ENCODE data around the gene SMARCA2.

Gene SMARCA2

DNA sequence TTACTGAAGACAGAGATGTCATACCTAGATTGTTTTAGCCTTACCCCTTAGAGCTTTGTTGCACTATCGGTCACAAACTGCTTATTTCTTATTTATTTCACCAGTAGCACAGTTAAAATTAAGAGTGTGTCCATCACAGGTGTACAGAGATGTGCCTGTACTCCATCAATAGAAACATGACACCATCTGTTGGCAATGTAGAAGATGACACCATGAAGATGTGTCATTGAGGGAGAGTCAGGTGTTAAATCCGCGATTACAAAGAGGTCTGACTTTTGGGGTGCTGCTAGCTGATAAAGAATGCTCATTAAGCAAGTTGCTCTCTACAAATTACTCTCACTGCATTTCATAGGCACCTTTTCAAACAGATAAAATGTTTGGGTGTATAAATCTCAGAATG, 164.4 kb downstream of the SMARCA2 start:
- DNase-seq = no peak

GRCh38 chr9:2180154-2180553, 165.0 kb downstream of the SMARCA2 start:
- no peak for DNase-seq

- DNase-seq = no peak
These were observed 165.6 kb downstream of the SMARCA2 start for GRCh38 chr9:2180704-2181103.

GRCh38 chr9:2181792-2182191, 166.6 kb downstream of the SMARCA2 start:
- DNase-seq = no peak

- DNase-seq = no peak
These were observed 175.9 kb downstream of the SMARCA2 start for GRCh38 chr9:2190939-2191608.

GRCh38 chr9:2191609-2191972, 176.4 kb downstream of the SMARCA2 start:
- no peak for DNase-seq

GRCh38 chr9:2192356-2192979, 177.3 kb downstream of the SMARCA2 start:
- DNase-seq = no peak

GRCh38 chr9:2193552-2193951, 178.4 kb downstream of the SMARCA2 start:
- no peak for DNase-seq

- DNase-seq = no peak
These were observed 180.1 kb downstream of the SMARCA2 start for GRCh38 chr9:2195211-2195610.

- DNase-seq = no peak
These were observed 181.6 kb downstream of the SMARCA2 start for GRCh38 chr9:2196757-2197156.

- no peak for DNase-seq
These were observed 183.9 kb downstream of the SMARCA2 start for GRCh38 chr9:2198956-2199635.

DNA sequence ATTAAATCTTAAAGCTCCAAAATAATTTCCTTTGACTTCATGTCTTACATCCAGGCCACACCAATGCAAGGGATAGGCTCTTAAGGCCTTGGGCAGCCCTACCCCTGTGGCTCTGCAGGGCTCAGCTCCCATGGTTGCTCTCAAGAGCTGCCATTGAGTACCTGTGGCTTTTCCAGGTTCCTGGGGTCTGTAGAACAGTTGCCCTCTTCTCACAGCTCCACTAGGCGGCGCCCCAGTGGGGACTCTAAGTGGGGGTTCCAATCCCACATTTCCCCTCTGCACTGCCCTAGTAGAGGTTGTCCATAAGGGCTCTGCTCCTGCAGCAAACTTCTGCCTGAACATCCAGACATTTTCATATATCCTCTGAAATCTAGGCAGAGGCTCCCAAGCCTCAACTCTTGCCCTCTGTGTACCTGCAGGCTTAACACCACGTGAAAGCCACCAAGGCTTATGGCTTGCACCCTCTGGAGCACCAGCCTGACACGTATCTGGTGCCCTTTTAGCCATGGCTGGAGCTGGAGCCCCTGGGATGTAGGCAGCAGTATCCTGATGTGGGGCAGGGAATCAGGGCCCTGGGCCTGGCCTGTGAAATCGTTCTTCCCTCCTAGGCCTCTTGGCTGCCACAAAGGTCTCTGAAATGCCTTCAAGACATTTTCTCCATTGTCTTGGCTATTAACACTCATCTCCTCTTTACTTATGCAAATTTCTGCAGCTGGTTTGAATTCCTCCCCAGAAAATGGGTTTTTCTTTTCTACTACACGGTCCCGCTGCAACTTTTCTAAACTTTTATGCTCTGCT, 185.1 kb downstream of the SMARCA2 start:
- DNase-seq = no peak

DNA sequence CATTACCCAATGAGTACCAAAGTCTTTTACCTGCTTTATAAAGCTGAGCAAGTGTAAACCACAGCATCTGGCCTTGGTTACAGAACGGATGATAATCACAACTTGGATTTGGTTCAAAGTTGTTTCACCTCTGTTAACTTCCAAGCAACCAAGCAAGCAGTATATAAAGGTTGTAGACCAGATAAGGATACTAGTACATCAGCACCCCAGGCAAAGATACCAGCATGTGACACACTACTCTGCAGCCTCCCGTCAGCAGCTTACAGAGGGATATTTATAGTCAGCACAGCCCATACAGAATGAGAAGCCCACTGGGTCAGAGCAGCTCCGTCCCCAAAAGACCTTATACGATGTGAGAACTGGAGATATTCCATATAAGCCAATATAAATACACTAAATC, 193.3 kb downstream of the SMARCA2 start:
- DNase-seq = no peak

- no peak for DNase-seq
These were observed 193.8 kb downstream of the SMARCA2 start for GRCh38 chr9:2208991-2209390.

GRCh38 chr9:2209400-2209799, 194.3 kb downstream of the SMARCA2 start:
- DNase-seq = no peak

- DNase-seq = no peak
These were observed 195.1 kb downstream of the SMARCA2 start for GRCh38 chr9:2210201-2210600.

DNA sequence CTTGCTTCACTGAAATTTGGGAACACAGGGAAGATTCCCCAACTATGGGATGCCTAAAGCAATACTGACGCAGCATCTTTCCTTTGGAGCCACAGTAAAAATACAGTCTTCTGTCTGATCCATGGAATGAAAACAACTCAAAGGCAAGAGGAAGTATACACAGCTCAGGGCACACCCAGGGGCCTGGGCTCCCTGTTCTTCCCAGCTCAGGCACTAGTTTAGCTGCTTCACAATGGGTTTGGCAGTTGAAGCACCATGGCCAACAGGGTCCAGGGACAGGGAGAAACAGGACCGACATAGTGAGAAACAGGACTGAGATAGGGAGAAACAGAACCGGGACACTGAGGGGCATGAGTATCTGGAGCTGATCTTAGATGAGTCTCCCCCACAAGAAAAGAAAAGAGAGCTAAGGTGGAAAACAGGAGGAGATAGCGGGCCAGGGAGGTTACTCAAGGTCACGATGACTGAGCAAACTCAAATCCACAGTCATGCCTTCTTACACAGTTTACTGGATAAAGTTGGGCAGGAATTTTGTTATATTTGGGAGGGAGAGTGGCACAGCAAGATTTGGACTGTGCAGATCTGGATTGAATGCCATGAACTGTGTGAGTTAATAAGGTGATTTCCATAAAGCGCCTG, 198.8 kb downstream of the SMARCA2 start:
- DNase-seq = no peak

GRCh38 chr9:2214707-2215106, 199.6 kb downstream of the SMARCA2 start:
- no peak for DNase-seq

GRCh38 chr9:2215921-2216441, 200.8 kb downstream of the SMARCA2 start:
- no peak for DNase-seq

DNA sequence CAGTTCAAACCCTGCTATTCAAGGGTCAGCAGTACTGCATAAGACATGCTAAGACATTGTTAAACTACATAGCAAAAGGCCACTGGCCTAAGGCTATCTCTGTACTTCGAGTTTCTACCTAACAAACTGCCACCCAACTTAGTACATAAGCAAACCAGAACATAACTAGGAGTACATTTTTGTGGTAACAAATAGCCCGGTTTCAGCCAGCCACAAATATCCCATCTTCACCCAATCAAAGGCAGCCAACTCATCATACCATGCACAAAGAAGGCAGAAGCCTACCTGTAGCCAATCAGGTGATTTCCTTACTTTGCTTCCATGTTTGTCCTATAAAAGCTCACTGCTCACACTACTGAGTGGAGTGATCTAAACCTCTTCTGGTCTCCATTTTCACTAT, 201.4 kb downstream of the SMARCA2 start:
- DNase-seq = no peak

GRCh38 chr9:2217540-2217939, 202.4 kb downstream of the SMARCA2 start:
- DNase-seq = no peak

GRCh38 chr9:2220036-2220435, 204.9 kb downstream of the SMARCA2 start:
- DNase-seq = no peak

Data from effector CD8-positive, alpha-beta T cell (primary cell).